GM19455 (cell line): ENCODE data around the gene ZNF175.
"Not testable (repeated sequence)": the region's sequence is repeated elsewhere in the genome, so short reads cannot be mapped to it uniquely, and the experiment has no call there.

ENCODE experiments used
- ATAC-seq: cut with Tn5 transposase; IDR thresholded peaks from one replicate; pipeline ENCODE4 v1.9.1; 2021; ENCODE audit not compliant: unreplicated experiment

Gene ZNF175

GRCh38 chr19:51626675-51627074 is 55.6 kb downstream of the ZNF175 start:
- ATAC-seq: no peak

GRCh38 chr19:51627491-51628138 is 56.5 kb downstream of the ZNF175 start:
- no peak for ATAC-seq

- no peak for ATAC-seq
These were observed 57.3 kb downstream of the ZNF175 start for GRCh38 chr19:51628153-51628939.

DNA sequence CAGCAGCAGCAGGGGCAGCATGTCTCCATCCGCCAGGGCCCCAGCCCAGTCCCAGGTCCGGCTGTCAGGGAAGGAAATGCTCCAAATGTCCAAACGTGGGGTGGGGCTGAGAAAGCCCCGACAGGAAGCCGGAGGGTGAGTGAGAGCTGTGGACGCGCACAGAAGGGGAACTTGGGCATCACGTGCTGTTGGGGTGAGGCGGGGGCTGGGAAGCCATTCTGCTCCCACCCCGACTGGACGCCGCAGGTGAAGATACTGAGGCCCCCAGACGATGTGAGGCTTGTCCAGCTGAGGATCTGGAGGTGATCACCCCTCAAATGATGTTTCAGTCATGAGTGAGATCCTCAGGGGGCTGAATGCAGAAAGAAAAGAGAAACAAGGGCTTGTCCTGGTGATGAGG is 59.2 kb downstream of the ZNF175 start, which contains the start of gene SIGLEC5:
TSS of gene SIGLEC5 (minus strand) at position 87 of the 400 bp plus-strand sequence. CDS start at position 21, 66 bp downstream.
- not testable (repeated sequence) for ATAC-seq

DNA sequence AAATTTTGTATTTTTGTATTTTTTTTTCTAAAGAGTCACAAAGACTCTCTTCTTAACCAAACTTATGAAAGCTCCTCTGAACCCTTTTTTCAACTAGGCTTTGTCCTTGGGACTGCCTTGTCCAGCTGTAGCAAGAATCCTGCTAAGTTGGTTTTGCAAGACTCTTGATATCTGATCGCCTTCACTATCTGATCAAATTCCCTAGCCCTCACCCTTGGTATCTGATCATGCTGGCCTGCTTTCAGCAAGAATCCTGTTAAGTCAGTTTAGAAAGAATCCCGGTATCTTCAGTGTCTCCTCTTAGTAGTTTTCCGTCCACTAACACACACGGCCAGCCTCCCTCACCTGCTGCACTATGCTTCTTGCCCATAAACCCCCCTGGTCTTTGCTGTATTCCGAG is 61.0 kb downstream of the ZNF175 start:
- ATAC-seq: no peak

DNA sequence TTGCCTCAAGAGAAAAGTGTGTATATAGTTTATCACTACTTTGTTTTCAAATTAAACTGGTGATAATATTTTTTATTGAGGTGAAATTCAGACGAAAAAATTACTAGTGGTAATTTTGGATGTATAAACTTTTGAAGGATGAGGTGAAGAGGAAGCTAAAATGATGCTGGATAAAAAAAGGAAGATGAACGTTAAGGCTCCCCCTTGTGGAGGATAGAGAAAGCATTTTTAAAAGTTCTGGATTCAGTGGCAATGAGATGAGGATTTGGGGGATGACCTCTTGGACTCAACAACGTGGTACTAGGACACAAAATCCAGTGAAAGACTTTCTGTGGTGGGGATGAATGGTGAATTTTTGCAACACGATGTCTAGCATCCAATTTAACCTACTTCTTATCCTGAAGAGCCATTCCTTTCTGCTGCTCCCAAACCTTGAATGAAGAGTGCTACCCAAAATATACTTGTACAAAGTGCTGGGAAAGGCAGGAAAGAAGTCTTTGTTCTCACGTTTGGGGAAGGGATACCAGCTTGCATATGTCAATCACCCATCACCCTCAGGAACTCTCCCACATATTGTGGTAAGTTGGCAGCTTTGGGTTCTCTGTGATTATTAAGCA is 66.4 kb downstream of the ZNF175 start:
- ATAC-seq: no peak

- ATAC-seq: no peak
These were observed 68.8 kb downstream of the ZNF175 start for GRCh38 chr19:51639916-51640315.

DNA sequence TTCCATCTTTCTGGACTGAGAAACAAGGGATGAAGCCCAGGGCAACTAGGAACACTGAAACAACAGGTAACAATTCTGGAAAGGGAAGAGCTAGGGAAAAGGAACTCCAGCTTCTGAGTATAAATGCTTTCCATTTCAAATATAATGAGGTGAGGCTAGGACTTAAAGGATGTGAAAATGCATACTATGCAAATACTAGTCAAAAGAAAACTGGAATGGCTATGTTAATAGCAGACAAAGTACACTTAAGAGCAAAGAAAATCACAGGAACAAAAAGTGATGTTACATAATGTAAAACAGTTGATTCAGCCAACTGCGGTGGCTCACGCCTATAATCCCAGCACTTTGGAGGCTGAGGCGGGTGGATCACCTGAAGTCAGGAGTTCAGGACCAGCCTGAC is 69.3 kb downstream of the ZNF175 start:
- no peak for ATAC-seq

DNA sequence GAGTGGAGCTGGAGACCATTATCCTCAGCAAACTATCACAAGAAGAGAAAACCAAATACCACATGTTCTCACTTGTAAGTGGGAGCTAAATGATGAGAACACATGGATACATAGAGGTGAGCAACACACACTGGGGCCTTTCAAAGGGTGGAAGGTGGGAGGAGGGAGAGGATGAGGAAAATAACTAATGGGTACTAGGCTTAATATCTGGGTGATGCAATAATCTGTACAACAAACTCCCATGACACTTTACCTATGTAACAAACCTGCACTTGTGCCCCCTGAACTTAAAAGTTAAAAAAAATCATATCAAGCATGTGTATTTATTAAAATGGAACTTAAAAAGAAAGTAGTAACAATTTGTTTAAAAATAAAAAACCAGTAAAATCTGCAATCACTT is 70.6 kb downstream of the ZNF175 start:
- ATAC-seq: no peak
